ENCODE data around the gene ZNF808.
A peak's percentile ranks its signal among the peaks of the same experiment; 100 is the strongest.
"Not testable (repeated sequence)": the region's sequence is repeated elsewhere in the genome, so short reads cannot be mapped to it uniquely, and the experiment has no call there.

The ZNF808 gene

DNA sequence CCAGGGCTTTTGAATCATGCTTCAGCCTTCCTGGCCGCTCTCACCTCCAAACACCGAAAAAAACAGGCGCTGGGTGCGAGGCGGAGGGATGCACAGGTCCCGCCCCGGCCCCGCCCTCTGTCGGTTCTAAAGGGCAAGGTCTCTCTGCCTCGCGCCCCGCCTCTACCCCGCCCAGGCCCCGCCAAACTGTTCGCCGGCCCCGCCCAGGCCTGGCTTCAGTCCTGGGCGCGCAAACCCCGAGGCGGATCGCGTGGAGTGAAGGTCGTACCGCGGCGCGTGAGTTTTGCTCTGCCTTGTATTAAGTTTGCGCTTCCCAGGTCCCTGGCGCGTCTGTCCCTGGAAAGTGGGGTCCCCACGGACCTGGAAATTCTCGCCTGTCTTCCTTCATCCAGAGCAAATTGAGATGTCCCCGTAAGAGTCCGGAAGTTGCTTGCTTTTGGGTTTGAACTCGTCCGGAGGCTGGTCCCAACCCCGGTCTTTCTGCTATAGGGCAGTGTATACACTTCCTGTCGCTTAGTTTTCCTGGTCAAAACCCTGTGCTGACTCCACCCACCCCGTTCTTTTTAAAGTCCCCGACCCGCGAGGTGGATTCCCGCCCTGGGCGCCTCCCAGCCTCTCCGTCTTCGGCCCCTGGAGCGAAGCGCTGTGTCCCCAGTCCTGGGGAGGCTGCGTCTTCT is 8.4 kb downstream of the ZNF808 start:
- peak; percentile 38 for DNase-seq (ENCODE audit: low read depth)

DNA sequence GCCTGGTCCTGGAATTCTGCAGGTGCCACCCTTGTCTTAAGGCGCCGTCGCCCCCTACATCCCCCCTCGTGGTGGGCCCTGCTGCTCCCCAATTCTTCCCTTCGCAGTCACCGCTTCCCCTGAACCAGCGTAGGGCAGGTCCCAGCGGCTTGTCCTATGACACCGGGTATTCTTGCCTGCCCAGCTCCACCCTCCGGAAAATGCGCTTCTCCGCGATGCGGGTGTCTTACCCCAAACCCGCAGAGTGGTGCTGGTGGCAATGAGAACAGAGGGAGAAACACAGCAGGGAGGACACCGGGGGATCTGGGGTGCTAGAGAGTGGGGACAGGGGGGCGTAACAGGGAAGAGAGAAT is 9.0 kb downstream of the ZNF808 start:
- no peak for DNase-seq (ENCODE audit: low read depth)

- not testable (repeated sequence) for DNase-seq (ENCODE audit: low read depth)
Observed at GRCh38 chr19:52538815-52539214, 11.3 kb downstream of the ZNF808 start.

- DNase-seq (ENCODE audit: low read depth) = not testable (repeated sequence)
Observed at GRCh38 chr19:52541176-52541575, 13.7 kb downstream of the ZNF808 start.

DNA sequence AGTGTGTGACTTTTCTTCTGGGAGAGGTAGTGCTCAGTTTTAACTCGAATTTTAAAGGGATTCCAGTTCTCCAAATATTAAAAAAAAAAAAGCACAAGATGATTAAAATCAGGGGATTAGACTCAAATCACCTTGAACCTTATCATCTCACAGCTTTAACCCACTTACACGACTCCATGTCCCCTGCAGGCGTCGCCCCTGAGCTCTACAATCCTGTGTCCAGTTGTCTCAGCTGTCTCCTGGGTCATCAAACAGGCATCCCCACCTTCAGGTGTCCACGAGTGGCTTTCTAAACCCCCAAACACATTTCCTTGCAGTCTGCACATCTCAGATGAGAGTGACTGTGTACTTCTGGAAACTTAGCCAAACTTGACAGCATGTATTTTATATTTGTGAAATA is 14.1 kb downstream of the ZNF808 start:
- DNase-seq (ENCODE audit: low read depth) = no peak

DNA sequence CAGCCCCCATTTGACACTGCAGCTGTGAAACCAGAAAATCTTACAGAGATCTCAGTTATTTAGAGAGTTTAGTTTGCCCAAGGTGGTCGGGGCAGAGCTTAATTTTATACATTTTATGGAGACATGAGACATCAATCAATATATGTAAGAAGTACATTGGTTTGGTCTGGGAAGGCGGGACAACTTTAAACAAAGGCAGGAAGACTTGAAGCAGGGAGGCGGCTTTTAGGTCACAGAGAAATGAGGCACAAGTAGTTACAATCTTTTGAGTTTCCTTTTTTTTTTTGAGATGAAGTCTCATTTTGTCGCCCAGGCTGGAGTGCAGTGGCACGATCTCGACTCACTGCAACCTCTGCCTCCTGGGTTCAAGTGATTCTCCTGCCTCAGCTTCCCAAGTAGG is 15.1 kb downstream of the ZNF808 start:
- not testable (repeated sequence) for DNase-seq (ENCODE audit: low read depth)

DNA sequence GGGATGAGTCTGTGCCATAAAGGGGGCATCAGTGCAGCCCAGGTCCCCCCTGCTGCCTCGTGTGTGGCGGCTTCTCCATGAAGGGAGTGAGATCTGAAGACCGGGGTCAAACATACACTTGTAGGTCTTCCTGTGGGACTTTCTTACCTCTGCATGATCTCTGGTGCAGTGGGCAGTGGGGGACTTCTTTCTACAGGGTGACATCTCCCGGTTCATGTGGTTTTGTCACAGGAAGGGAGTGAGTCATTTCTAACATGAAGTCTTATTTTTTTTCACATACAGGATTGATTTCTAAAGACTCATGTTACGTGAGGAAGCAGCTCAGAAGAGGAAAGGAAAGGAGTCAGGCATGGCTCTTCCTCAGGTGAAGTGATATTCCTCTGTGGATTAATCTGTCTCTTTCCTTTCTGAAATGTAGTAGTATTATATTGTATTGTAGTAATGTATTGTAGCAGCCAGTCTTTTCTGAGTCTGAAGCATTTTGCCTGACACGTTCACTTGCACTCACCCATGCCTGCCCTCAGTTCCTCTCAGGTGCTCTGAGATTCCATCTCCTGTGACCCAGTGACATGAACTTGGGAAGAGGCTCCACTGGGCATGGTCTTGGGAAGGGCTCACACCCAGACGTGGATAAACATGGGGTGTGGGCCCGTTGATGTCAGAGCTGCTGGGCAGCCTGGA is 15.7 kb downstream of the ZNF808 start:
- DNase-seq (ENCODE audit: low read depth) = no peak

DNA sequence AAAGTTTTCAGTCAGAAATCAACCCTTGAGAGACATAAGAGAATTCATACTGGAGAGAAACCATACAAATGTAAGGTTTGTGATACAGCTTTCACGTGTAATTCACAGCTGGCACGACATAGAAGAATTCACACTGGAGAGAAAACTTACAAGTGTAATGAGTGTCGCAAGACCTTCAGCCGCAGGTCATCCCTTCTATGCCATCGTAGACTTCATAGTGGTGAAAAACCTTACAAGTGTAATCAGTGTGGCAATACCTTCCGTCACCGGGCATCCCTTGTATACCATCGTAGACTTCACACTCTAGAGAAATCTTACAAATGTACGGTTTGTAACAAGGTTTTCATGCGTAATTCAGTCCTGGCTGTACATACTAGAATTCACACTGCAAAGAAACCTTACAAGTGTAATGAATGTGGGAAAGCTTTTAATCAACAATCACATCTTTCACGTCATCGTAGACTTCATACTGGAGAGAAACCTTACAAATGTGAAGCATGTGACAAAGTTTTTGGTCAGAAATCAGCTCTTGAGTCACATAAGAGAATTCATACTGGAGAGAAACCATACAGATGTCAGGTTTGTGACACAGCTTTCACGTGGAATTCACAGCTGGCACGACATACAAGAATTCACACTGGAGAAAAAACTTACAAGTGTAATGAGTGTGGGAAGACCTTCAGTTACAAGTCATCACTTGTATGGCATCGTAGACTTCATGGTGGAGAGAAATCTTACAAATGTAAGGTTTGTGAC is 26.9 kb downstream of the ZNF808 start:
- no peak for DNase-seq (ENCODE audit: low read depth)

DNA sequence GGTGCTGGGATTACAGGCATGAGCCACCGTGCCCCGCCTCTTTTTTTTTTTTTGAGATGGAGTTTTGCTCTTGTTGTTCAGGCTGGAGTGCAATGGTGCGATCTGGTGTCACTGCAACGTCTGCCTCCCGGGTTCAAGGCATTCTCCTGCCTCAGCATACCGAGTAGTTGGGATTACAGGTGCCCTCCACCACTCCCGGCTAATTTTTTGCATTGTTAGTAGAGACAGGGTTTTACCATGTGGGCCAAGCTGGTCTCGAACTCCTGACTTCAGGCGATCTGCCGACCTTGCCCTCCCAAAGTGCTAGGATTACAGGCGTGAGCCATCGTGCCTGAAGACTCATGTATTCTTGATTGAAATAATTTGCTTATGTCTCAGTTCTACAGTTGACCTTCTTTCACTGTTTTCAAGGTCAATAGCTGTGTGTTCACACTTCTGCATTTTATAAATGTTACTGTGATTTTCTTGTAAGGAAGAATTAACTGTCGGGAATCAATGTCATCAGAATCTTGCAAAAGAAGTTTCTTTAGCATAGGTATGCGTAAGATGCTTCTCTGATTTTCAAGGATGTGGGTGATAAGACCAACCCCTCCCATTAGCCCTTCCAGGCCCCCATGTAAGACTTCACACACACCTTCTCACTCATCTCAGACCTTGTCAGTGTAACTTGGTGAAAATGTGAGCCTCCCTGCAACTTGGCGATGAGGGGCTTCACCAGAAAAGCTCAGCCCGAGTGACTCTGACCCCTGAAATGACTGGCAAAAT is 29.9 kb downstream of the ZNF808 start:
- DNase-seq (ENCODE audit: low read depth) = no peak

- DNase-seq (ENCODE audit: low read depth) = not testable (repeated sequence)
Observed at GRCh38 chr19:52558732-52559445, 31.4 kb downstream of the ZNF808 start.

DNA sequence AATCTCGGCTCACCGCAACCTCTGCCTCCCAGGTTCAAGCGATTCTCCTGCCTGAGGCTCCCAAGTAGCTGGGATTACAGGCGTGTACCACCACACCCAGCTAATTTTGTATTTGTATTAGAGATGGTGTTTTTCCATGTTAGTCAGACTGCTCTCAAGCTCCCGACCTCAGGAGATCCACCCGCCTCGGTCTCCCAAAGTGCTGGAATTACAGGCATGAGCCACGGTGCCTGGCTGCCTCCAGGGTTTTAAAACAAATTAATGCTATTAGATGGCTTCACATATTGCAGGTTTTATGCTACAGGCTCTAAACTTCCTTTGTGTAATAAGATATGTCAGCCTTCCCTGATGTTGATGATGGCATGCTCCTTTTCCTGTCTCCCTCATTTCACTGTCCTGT is 34.1 kb downstream of the ZNF808 start:
- not testable (repeated sequence) for DNase-seq (ENCODE audit: low read depth)

GRCh38 chr19:52566121-52566520 is 38.7 kb downstream of the ZNF808 start:
- DNase-seq (ENCODE audit: low read depth) = no peak

DNA sequence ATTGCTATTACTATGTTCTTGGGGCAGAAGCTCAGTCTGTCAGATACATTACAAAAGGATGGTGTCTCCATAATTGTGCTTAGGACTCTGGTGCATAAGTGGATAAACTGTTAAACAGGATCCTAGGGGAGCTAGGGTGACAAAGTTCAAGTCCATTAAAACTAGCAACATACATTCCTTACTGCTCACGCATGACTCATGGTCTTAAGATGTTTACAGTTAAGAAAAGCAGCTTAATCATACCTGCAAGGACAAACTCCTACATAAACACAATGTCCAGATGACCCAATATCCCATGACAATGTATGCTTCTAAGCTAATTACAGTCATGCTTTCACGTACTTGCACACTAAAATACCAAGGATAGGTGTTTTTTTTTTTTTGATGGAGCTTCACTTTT is 39.1 kb downstream of the ZNF808 start:
- no peak for DNase-seq (ENCODE audit: low read depth)

GRCh38 chr19:52567921-52568320 is 40.5 kb downstream of the ZNF808 start:
- no peak for DNase-seq (ENCODE audit: low read depth)

DNA sequence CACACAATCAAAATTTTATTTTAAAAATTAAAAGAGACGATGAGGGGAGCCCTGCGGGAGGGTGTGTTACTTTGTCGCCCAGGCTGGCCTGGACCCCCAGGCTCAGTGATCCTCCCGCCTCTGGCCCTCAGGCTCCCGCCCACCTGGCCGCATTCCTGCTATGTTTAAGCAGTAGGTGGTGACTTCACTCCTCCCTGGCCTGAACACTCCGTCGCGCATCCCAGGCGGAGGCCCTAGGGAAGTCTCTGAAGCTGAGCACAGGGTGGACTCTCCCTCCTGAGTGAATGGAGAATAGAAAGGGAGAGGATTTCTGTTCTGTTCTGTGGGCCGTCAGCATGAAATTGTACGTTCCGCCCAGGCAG is 42.2 kb downstream of the ZNF808 start:
- not testable (repeated sequence) for DNase-seq (ENCODE audit: low read depth)

GRCh38 chr19:52570000-52570861 is 42.8 kb downstream of the ZNF808 start, which contains the start of gene ZNF701:
Gene ZNF701 (plus strand): TSS chr19:52570287. CDS start chr19:52574148, 3,861 bp downstream.
- peak; percentile 82 for DNase-seq (ENCODE audit: low read depth)

DNA sequence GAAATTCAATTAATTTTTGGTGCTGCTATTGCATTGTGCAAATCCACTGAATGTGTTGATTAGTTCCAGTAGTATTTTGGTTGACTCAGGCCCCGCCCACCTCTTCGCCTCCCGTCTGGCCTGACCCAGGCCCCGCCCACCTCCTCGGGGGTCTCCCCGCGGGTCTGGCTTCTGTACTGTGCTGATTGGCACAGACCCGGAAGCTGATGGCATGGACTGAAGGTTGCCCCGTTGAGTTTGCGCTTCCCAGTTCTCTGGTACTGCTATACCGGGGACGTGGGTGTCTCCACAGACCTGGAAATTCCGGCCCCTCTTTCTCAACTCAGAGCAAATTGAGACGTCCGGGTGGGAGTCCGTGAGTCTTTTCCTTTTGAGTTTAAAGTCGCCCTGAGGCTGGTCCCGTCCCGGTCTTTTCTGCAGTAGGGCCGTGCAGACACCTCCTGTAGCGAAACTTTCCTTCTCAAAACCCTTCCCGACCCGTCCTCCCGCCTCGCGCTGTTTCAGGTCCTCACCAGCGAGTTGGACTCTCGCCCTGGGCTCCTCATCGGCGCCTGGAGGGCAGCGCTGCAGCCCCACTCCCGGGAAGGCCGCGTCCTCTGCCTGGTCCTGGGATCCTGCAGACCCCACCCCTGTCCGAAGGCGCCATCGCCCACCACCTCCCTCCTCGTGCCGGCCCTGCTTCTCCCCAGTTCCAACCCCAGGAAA is 57.4 kb downstream of the ZNF808 start:
- DNase-seq (ENCODE audit: low read depth) = no peak

- no peak for DNase-seq (ENCODE audit: low read depth)
Observed at GRCh38 chr19:52585604-52586003, 58.1 kb downstream of the ZNF808 start.

DNA sequence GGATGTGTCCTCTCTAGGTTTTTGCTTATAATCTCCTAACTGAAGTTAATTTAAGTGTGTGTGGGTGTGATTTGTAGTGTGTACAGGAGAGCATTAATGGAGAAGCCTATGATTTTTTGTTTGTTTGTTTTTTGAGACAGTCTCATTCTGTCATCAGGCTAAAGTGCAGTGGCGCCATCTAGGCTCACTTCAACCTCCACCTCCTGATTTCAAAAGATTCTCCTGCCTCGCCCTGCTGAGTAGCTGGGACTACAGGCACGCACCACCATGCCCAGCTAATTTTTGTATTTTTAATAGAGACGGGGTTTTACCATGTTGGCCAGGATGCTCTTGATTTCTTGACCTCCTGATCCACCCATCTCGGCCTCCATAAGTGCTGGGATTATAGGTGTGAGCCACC is 63.3 kb downstream of the ZNF808 start:
- DNase-seq (ENCODE audit: low read depth) = no peak

GRCh38 chr19:52592301-52592700 is 64.8 kb downstream of the ZNF808 start:
- DNase-seq (ENCODE audit: low read depth) = no peak
